Stimulated activated naive B cell treated with anti-CD40 and anti-IgM and Interleukin-4, amounts not matched to agents 10 μg/mL and 1 μg/mL and 100 μg/mL, for 72 hours (primary cell): Measurements from ENCODE around the gene SDK1.
A peak's percentile ranks its signal among the peaks of the same experiment; 100 is the strongest.

Experiments used
- ATAC-seq, 2 donors: fragments of 150-1000 bp; cut with Tn5 transposase; replicated peaks; 2 replicates each; pipeline ENCODE4 v1.10.0; 2021; ENCODE audit warnings: moderate library complexity in 1 of 2
- DNase-seq: peaks from one replicate; pipeline ENCODE4 v3.0.0; 2021
- H3K27ac Mint-ChIP-seq: one replicate; pipeline ENCODE4 v1.8.0; 2022; ENCODE audit warnings: mild to moderate bottlenecking, mixed read lengths
- H3K27me3 Mint-ChIP-seq, 2 donors: one replicate each; pipeline ENCODE4 v1.8.0; 2022; ENCODE audit warnings: mixed read lengths in 2 of 2
- H3K36me3 Mint-ChIP-seq, 2 donors: one replicate each; pipeline ENCODE4 v1.8.0; 2022; ENCODE audit warnings: mixed read lengths in 2 of 2, mild to moderate bottlenecking in 1 of 2
- H3K4me1 Mint-ChIP-seq, 2 donors: one replicate each; pipeline ENCODE4 v1.8.0; 2022; ENCODE audit warnings: mixed read lengths in 2 of 2, mild to moderate bottlenecking in 1 of 2
- H3K4me3 Mint-ChIP-seq, 2 donors: one replicate each; pipeline ENCODE4 v1.8.0; 2022; ENCODE audit warnings: mild to moderate bottlenecking in 2 of 2, mixed read lengths in 2 of 2, moderate library complexity in 1 of 2
- H3K9me3 Mint-ChIP-seq, 2 donors: one replicate each; pipeline ENCODE4 v1.8.0; 2022; ENCODE audit warnings: mixed read lengths in 2 of 2, mild to moderate bottlenecking in 1 of 2

SDK1 gene

GRCh38 chr7:4045975-4046374, 744.9 kb downstream of the SDK1 start:
- H3K27me3 Mint-ChIP-seq: peaks cover 0 to 5% of the 10 kb centered on the region in 2 donors
- no peaks in the 10 kb centered on the region for H3K9me3 Mint-ChIP-seq
- H3K36me3 Mint-ChIP-seq: no peaks in the 10 kb centered on the region
- no peak overlapping the region for H3K27ac Mint-ChIP-seq
- H3K4me3 Mint-ChIP-seq: no peak overlapping the region
- no peak for DNase-seq
- no peak for ATAC-seq
- peaks cover 4 to 6% of the 10 kb centered on the region in 2 donors for H3K4me1 Mint-ChIP-seq

DNA sequence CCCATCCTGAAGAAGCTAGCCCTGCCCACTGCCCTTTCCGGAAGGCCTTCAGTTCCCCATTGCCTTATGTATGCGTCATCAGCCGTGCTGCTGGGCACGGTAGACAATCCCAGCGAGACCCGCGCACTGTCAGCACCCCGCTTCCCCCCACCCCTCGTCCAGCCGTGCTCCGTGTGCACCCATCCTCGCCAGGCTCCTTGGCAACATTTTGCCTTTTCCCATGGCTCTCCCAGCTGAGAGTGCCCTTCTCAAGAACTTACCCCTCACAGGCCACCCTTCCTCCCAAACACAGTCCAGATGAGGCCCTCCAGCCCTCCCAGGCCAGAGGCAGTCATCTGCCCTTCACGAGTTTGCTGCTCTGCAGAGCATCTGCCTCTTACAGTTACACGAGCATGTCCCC, 747.3 kb downstream of the SDK1 start:
- no peaks in the 10 kb centered on the region for H3K9me3 Mint-ChIP-seq
- no peaks in the 10 kb centered on the region for H3K36me3 Mint-ChIP-seq
- peaks cover 3 to 10% of the 10 kb centered on the region in 2 donors for H3K27me3 Mint-ChIP-seq
- no peak for DNase-seq
- no peak overlapping the region for H3K27ac Mint-ChIP-seq
- ATAC-seq: no peak
- H3K4me1 Mint-ChIP-seq: peaks cover 4 to 6% of the 10 kb centered on the region in 2 donors
- no peak overlapping the region for H3K4me3 Mint-ChIP-seq

- DNase-seq (no peak), ATAC-seq (no peak)
- peaks cover 9 to 16% of the 10 kb centered on the region in 2 donors for H3K27me3 Mint-ChIP-seq
- no peak overlapping the region for H3K27ac Mint-ChIP-seq
- H3K9me3 Mint-ChIP-seq: no peaks in the 10 kb centered on the region
- no peaks in the 10 kb centered on the region for H3K36me3 Mint-ChIP-seq
- no peak overlapping the region for H3K4me3 Mint-ChIP-seq
- peaks cover 4 to 6% of the 10 kb centered on the region in 2 donors for H3K4me1 Mint-ChIP-seq
Measured at GRCh38 chr7:4049202-4049601, 748.1 kb downstream of the SDK1 start.

DNA sequence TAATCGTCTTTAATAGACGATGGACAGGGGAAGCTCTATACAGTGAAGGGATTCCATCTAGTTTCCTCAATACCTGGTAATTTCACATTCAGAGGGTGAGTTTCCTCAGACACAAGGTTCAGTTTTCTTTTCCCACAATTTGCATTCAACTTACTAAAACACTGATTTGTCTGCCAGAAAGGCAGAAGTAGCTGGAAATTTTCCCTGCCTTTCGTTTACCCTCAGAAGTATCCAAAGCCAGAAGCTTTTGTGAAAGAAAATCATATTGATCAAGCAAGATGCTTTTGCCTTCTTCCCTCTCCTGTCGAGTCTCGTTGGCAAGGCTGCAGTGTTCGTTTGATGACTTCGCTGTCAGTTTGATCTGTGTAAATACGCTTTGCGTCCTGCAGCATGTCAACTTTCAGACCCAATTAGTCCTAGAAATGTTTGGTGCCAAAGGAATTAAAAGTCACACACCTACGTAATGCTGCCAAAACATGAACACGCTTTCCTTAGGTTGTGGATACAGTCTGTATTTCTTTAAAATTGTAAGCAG, 749.1 kb downstream of the SDK1 start:
- H3K27ac Mint-ChIP-seq: no peak overlapping the region

DNA sequence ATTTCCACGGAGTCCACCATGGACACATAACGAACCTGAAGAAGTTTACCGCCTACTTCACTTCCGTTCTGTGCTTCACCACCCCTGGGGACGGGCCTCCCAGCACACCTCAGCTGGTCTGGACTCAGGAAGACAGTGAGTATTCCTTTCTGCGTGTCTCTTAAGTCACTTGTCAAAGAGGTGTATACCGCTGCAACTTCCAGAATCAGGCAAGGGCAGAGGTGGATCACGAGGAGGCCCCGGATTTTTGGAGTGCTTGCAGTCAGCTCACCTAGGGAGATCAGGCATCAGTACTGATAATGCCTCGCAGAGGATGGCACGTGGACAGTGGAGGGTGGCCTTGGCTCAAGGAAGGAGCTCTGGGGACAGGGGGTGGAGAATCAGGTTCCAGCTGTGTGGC, 750.6 kb downstream of the SDK1 start:
- Mint-ChIP-seq H3K4me1 (no peaks in the 10 kb centered on the region), H3K4me3 (no peak overlapping the region), H3K27me3 (peaks cover 16 to 28% of the 10 kb centered on the region in 2 donors), H3K9me3 (peaks cover 2 to 4% of the 10 kb centered on the region in 2 donors), H3K27ac (no peak overlapping the region), H3K36me3 (peaks cover 0 to 5% of the 10 kb centered on the region in 2 donors)
- ATAC-seq (no peak), DNase-seq (no peak)

More for the DNA sequence above, 749.1 kb downstream of the SDK1 start:
- DNase-seq (no peak), ATAC-seq (no peak)
- H3K4me1 Mint-ChIP-seq: no peaks in the 10 kb centered on the region
- H3K27me3 Mint-ChIP-seq: peaks cover 9 to 17% of the 10 kb centered on the region in 2 donors
- no peaks in the 10 kb centered on the region for H3K9me3 Mint-ChIP-seq
- H3K36me3 Mint-ChIP-seq: no peaks in the 10 kb centered on the region
- no peak overlapping the region for H3K4me3 Mint-ChIP-seq

DNA sequence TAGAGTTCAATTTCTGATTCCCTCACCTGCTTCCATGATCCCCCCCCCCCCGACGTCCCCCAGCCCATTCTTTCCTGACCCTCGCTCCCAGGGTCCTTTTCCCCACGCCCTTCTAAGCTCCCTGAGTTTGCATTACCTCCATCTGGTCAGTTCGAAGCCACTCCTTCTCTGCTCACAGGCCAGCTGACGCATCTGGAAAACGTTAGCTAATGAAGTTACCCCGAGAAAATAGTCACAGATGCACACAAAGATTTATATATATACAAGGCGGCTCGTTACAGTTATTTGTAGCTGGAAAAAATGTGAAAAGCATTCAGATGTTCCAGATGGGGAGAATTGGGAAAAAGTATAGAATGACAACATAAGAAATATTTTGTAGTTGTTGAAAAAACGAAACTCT, 751.1 kb downstream of the SDK1 start:
- H3K4me3 Mint-ChIP-seq: no peak overlapping the region
- DNase-seq (no peak), ATAC-seq (no peak)
- no peaks in the 10 kb centered on the region for H3K4me1 Mint-ChIP-seq
- peaks cover 20 to 29% of the 10 kb centered on the region in 2 donors for H3K27me3 Mint-ChIP-seq
- peaks cover under 1 to 8% of the 10 kb centered on the region in 2 donors for H3K36me3 Mint-ChIP-seq
- H3K9me3 Mint-ChIP-seq: peaks cover 2 to 4% of the 10 kb centered on the region in 2 donors
- H3K27ac Mint-ChIP-seq: no peak overlapping the region

GRCh38 chr7:4054158-4054557, 753.1 kb downstream of the SDK1 start:
- Mint-ChIP-seq H3K27ac (no peak overlapping the region), H3K4me3 (no peak overlapping the region), H3K36me3 (peaks cover 2 to 14% of the 10 kb centered on the region in 2 donors), H3K27me3 (peaks cover 26 to 39% of the 10 kb centered on the region in 2 donors), H3K9me3 (peaks cover 11 to 18% of the 10 kb centered on the region in 2 donors), H3K4me1 (no peaks in the 10 kb centered on the region)
- DNase-seq (no peak), ATAC-seq (no peak)

DNA sequence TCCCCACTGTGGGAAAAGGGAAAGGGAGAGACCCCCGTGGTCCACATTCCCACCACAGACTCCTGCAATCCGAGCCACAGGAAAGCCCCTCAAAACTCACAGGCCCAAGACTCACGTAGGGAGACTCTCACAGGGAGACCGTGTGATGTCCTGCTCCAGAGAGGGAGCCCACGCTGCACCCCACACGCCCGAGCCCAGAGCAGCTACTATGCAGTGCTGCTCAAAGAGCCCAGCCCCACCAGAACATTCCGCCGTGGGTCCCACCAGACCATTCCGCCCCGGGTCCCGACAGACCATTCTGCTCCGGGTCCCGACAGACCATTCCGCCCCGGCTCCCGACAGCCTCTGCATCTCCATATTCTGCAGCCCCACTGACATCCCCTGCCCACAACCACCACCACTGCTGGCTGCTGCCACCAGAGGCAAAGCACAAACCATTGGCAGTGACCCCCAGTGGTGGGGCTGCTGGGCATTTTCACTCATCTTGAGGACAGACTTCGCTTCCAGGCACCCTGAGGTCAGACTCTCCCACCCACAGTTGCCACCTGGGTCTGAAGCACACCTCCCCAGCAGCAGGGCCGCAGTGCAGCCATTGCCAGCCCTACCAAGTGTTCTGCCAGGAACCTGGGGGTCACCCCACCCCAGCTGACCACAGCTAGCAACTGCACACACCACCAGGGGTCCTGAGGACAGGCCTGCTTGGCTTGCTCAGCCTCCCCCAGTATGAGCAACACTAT, 755.7 kb downstream of the SDK1 start:
- Mint-ChIP-seq H3K36me3 (peaks cover 2 to 14% of the 10 kb centered on the region in 2 donors), H3K4me3 (no peak overlapping the region), H3K27me3 (peaks cover 26 to 39% of the 10 kb centered on the region in 2 donors), H3K4me1 (no peaks in the 10 kb centered on the region), H3K27ac (no peak overlapping the region), H3K9me3 (peaks cover 15 to 22% of the 10 kb centered on the region in 2 donors)
- DNase-seq (no peak), ATAC-seq (no peak)

- no peak for DNase-seq
- Mint-ChIP-seq H3K4me1 (no peaks in the 10 kb centered on the region), H3K9me3 (peaks cover 15 to 22% of the 10 kb centered on the region in 2 donors), H3K27ac (no peak overlapping the region), H3K36me3 (peaks cover 2 to 14% of the 10 kb centered on the region in 2 donors), H3K27me3 (peaks cover 26 to 39% of the 10 kb centered on the region in 2 donors), H3K4me3 (no peak overlapping the region)
- ATAC-seq: no peak
Measured at GRCh38 chr7:4057289-4057616, 756.2 kb downstream of the SDK1 start.

GRCh38 chr7:4058158-4058557, 757.1 kb downstream of the SDK1 start:
- H3K4me3 Mint-ChIP-seq: no peak overlapping the region
- H3K4me1 Mint-ChIP-seq: no peaks in the 10 kb centered on the region
- no peak for ATAC-seq
- no peak for DNase-seq
- H3K9me3 Mint-ChIP-seq: peaks cover 15 to 22% of the 10 kb centered on the region in 2 donors
- peaks cover 2 to 14% of the 10 kb centered on the region in 2 donors for H3K36me3 Mint-ChIP-seq
- no peak overlapping the region for H3K27ac Mint-ChIP-seq
- peaks cover 25 to 37% of the 10 kb centered on the region in 2 donors for H3K27me3 Mint-ChIP-seq

GRCh38 chr7:4065190-4065589, 764.1 kb downstream of the SDK1 start:
- Mint-ChIP-seq H3K4me3 (no peak overlapping the region), H3K4me1 (peaks cover 2 to 15% of the 10 kb centered on the region in 2 donors), H3K9me3 (peaks cover under 1 to 2% of the 10 kb centered on the region in 2 donors), H3K36me3 (no peaks in the 10 kb centered on the region), H3K27me3 (no peaks in the 10 kb centered on the region), H3K27ac (no peak overlapping the region)
- DNase-seq: no peak
- ATAC-seq: no peak

- H3K27ac Mint-ChIP-seq: no peak overlapping the region
- no peak for DNase-seq
- peaks cover 2 to 15% of the 10 kb centered on the region in 2 donors for H3K4me1 Mint-ChIP-seq
- no peaks in the 10 kb centered on the region for H3K9me3 Mint-ChIP-seq
- H3K4me3 Mint-ChIP-seq: no peak overlapping the region
- no peaks in the 10 kb centered on the region for H3K36me3 Mint-ChIP-seq
- no peak for ATAC-seq
- H3K27me3 Mint-ChIP-seq: no peaks in the 10 kb centered on the region
Measured at GRCh38 chr7:4066206-4066605, 765.2 kb downstream of the SDK1 start.

DNA sequence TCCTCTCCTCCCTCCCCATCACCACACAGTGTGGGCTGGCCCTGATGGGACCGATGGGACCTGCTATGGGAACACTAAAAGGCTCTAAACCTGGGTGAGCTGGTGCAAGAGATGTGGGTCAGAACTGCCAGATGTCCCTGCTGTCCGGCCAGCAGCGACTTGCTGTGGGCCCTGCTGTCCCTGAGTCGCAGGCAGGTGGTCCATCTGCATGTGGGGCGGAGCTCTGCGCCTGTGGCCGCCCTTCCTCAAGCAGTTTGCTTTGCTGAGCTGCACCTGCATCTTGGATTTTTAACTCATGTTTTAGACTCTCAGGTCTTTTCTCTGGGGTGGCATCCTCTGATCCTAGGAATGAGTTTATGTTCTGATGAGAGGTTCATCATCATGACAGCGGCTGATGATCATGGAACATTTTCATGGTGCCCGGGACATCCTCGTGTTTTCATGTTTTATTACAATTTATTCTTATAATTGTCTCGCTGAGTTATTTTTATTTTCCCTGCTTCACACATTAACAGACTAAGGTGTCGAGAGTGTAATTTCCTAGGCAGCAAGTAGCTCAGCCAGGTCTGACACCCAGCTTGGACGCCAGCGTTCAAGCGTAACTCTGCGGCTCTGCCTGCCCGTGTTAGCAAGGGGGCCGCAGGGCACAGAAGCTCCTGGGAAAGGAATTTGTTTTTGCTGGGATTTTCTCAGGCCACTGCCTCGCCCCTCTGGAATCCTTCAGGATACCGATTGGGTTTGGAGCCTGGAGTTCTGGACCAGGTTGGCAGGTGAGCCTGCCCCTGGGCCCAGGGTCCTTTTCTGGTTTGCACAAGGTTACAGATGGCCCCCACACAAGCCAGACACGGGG, 765.8 kb downstream of the SDK1 start:
- Mint-ChIP-seq H3K27ac (no peak overlapping the region), H3K4me3 (no peak overlapping the region), H3K36me3 (no peaks in the 10 kb centered on the region), H3K27me3 (no peaks in the 10 kb centered on the region), H3K4me1 (peaks cover 2 to 15% of the 10 kb centered on the region in 2 donors), H3K9me3 (no peaks in the 10 kb centered on the region)
- ATAC-seq (no peak), DNase-seq (no peak)

DNA sequence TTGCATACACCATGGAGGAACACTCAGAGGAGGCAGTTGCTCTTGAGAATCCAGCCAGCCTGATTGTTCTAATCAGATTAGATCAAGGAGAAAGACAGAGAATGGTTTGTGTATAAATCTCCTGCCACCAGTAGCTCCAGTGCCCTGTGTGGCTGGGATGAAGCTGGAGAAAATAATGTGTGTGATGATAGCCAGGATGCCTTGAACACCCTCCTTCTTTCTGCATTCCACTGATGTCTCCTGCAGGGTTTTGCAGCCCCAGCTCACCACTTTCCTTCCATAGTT, 766.4 kb downstream of the SDK1 start:
- peaks cover 0 to 5% of the 10 kb centered on the region in 2 donors for H3K27me3 Mint-ChIP-seq
- DNase-seq (no peak), ATAC-seq (no peak)
- H3K4me1 Mint-ChIP-seq: peaks cover 2 to 15% of the 10 kb centered on the region in 2 donors
- no peaks in the 10 kb centered on the region for H3K9me3 Mint-ChIP-seq
- no peak overlapping the region for H3K27ac Mint-ChIP-seq
- H3K36me3 Mint-ChIP-seq: no peaks in the 10 kb centered on the region
- H3K4me3 Mint-ChIP-seq: no peak overlapping the region

DNA sequence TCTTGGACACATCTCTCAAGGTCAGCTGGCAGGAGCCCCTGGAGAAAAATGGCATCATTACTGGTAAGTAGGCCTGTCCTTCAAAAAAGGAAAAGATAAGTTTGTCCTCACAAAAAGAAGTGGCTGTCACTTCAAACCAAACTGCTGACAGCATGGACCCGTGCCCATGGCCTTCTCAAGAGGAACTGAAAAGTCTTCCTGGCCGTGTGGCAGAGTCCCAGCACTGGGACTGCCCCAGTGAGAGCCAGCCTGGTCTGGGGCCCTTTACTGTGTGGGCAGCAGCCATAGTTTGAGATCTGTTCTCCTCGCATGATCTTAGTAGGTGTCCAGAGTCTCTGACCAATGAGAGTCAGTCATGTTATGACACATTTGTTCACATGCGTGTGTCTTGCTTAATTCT, 766.8 kb downstream of the SDK1 start:
- no peak overlapping the region for H3K27ac Mint-ChIP-seq
- peaks cover 2 to 15% of the 10 kb centered on the region in 2 donors for H3K4me1 Mint-ChIP-seq
- no peak for DNase-seq
- peaks cover 0 to 5% of the 10 kb centered on the region in 2 donors for H3K27me3 Mint-ChIP-seq
- no peaks in the 10 kb centered on the region for H3K36me3 Mint-ChIP-seq
- H3K9me3 Mint-ChIP-seq: no peaks in the 10 kb centered on the region
- peak; percentile 84 to 96 for ATAC-seq
- no peak overlapping the region for H3K4me3 Mint-ChIP-seq
